GM21717 (cell line): ENCODE data around the gene SPTLC1.

Source experiments
- ATAC-seq: cut with Tn5 transposase; IDR thresholded peaks from one replicate; pipeline ENCODE4 v1.9.1; 2021; ENCODE audit warnings: mild to moderate bottlenecking, moderate library complexity; ENCODE audit not compliant: unreplicated experiment

SPTLC1 gene

DNA sequence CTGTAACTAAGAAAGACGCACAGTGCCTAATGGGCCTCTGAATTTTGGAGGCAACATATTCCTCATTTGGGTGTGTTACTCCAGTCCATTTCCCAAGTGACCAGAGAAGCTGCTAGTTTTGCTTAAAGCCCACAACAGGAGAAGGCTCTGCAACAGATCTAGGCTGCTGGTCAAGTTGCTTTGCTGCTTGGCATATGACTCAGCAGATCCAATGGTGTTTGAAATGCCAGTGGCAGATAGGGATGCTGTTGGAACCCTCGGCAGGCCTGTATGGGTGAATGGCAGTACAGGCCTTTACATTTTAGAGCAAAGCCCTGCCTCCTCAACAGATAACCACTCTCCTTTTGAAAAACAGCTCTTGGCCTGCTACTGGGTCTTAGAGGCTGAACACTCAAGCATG is 129.0 kb downstream of the SPTLC1 start:
- no peak for ATAC-seq

DNA sequence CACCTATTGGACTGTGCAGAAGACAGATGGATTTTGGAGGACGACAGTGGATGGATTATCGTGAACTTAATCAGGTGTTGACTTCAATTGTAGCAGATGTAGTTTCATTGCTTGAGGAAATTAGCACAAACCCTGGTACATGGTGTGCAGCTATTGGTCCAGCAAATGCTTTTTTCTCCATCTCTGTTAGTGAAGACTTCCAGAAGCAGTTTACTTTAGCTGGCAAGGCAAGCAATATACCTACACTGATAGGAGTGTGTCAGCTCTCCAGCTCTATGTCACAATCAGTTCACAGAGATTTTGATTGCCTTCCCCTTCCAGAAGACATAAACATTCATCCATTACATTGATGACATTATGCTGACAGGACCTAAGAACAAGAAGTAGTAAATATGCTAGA is 129.5 kb downstream of the SPTLC1 start:
- ATAC-seq = no peak
